ENCODE data around the gene DAAM1. TPM values are rescaled to one million over a fixed set of nuclear protein-coding genes. Genes with fewer than 3 reads are reported as not detected.

DAAM1 gene
- total RNA-seq, 1 experiment from 2014 or later = 13.3 TPM

DNA sequence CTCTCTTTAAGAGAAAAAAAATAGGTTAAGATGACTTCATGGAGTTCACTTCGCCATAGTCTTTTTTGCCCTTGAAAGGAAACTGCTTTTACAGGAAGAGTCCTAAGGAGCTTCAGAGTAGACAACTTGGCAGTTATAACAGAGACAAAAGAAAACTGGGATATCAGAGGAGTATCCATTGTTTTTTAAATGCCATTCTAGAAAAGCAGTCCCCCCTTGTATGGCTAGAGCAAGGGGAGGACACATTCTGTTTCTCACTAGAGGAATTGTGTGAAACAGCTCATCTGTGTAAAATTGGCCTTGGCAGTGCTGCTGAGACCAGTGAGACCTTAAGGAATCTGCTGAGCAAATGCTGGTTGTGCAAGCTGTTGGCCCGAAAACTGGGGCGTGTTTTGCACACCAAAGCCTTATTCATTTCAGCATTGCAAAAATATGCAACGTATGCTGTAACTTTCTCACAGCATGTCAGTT is 148.7 kb downstream of the DAAM1 start:
- H3K27ac ChIP-seq (ENCODE audit: low read length) = no peak overlapping the region
- ChIA-PET CTCF (no interaction called here), POLR2A (no interaction called here)
- no TSS peak for BruUV-seq (replicated peaks)
- no peak for TF ChIP-seq SIN3A (IDR thresholded peaks at IDR 0.05; ENCODE audit: borderline replicate concordance, insufficient read depth, low read depth, low read length)
- TF ChIP-seq, protein P1, sequence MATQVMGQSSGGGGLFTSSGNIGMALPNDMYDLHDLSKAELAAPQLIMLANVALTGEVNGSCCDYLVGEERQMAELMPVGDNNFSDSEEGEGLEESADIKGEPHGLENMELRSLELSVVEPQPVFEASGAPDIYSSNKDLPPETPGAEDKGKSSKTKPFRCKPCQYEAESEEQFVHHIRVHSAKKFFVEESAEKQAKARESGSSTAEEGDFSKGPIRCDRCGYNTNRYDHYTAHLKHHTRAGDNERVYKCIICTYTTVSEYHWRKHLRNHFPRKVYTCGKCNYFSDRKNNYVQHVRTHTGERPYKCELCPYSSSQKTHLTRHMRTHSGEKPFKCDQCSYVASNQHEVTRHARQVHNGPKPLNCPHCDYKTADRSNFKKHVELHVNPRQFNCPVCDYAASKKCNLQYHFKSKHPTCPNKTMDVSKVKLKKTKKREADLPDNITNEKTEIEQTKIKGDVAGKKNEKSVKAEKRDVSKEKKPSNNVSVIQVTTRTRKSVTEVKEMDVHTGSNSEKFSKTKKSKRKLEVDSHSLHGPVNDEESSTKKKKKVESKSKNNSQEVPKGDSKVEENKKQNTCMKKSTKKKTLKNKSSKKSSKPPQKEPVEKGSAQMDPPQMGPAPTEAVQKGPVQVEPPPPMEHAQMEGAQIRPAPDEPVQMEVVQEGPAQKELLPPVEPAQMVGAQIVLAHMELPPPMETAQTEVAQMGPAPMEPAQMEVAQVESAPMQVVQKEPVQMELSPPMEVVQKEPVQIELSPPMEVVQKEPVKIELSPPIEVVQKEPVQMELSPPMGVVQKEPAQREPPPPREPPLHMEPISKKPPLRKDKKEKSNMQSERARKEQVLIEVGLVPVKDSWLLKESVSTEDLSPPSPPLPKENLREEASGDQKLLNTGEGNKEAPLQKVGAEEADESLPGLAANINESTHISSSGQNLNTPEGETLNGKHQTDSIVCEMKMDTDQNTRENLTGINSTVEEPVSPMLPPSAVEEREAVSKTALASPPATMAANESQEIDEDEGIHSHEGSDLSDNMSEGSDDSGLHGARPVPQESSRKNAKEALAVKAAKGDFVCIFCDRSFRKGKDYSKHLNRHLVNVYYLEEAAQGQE (IDR thresholded peaks at IDR 0.05; ENCODE audit: insufficient read depth in 1 of 2, low read depth in 2 of 2, low read length in 1 of 2) = no peak
- TF ChIP-seq POLR2AphosphoS5 (IDR thresholded peaks at IDR 0.05; ENCODE audit: low read depth, low read length) = no peak
- H3K27me3 ChIP-seq (ENCODE audit: control insufficient read depth, insufficient read depth, low read length) = no peaks in the 10 kb centered on the region
- intact Hi-C loops (cut with micrococcal nuclease; ENCODE audit: unreplicated experiment) (no loop called here), in situ Hi-C loops (cut with HindIII; ENCODE audit: low pct_unique_long_range_greater_than_20kb, low sequenced_read_pairs) (no loop called here)
- no peaks in the 10 kb centered on the region for H3K9me3 ChIP-seq (ENCODE audit: control insufficient read depth, insufficient read depth, low read depth, low read length)
- no peak for DNase-seq (ENCODE audit: low read depth, low spot score)
- H3K36me3 ChIP-seq (ENCODE audit: control insufficient read depth, insufficient read depth, low read length) = no peaks in the 10 kb centered on the region
- H3K4me3 ChIP-seq (ENCODE audit: low read depth in 2 of 2, low read length in 2 of 2) = no peak overlapping the region
- ATAC-seq = no peak
- no peaks in the 10 kb centered on the region for H3K4me1 ChIP-seq (ENCODE audit: control insufficient read depth, insufficient read depth, low read length)

DNA sequence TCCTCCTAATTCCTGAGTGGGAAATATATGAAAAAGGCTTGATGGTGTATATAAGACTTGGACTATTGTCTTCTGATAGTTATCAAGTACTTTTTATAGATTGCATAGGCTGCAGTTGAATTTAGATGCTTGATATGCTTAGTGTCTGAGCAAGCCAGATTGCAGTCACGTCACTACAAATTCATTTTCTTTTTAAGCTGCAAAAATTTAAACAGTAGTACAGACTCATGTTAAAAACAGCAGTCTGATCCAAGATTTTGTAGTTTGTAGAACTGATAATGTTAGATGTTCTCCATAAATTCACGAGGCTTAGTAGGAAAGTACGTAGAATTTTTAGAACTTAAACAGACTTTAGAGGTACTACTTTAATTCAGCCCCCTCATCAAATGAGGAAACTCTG is 150.3 kb downstream of the DAAM1 start:
- CTCF ChIA-PET = no interaction called here
- in situ Hi-C loops (cut with HindIII; ENCODE audit: low pct_unique_long_range_greater_than_20kb, low sequenced_read_pairs) = no loop called here

More for the DNA sequence above, 150.3 kb downstream of the DAAM1 start:
- no peak for ATAC-seq
- Histone ChIP-seq H3K4me1 (ENCODE audit: control insufficient read depth, insufficient read depth, low read length) (no peaks in the 10 kb centered on the region), H3K4me3 (ENCODE audit: low read depth in 2 of 2, low read length in 2 of 2) (no peak overlapping the region), H3K9me3 (ENCODE audit: control insufficient read depth, insufficient read depth, low read depth, low read length) (no peaks in the 10 kb centered on the region), H3K27me3 (ENCODE audit: control insufficient read depth, insufficient read depth, low read length) (no peaks in the 10 kb centered on the region), H3K36me3 (ENCODE audit: control insufficient read depth, insufficient read depth, low read length) (no peaks in the 10 kb centered on the region), H3K27ac (ENCODE audit: low read length) (no peak overlapping the region)
- TF ChIP-seq SIN3A (IDR thresholded peaks at IDR 0.05; ENCODE audit: borderline replicate concordance, insufficient read depth, low read depth, low read length) = no peak
- TF ChIP-seq, protein P1 (IDR thresholded peaks at IDR 0.05; ENCODE audit: insufficient read depth in 1 of 2, low read depth in 2 of 2, low read length in 1 of 2) = no peak
- no peak for TF ChIP-seq POLR2AphosphoS5 (IDR thresholded peaks at IDR 0.05; ENCODE audit: low read depth, low read length)
- TF ChIP-seq, protein P2, sequence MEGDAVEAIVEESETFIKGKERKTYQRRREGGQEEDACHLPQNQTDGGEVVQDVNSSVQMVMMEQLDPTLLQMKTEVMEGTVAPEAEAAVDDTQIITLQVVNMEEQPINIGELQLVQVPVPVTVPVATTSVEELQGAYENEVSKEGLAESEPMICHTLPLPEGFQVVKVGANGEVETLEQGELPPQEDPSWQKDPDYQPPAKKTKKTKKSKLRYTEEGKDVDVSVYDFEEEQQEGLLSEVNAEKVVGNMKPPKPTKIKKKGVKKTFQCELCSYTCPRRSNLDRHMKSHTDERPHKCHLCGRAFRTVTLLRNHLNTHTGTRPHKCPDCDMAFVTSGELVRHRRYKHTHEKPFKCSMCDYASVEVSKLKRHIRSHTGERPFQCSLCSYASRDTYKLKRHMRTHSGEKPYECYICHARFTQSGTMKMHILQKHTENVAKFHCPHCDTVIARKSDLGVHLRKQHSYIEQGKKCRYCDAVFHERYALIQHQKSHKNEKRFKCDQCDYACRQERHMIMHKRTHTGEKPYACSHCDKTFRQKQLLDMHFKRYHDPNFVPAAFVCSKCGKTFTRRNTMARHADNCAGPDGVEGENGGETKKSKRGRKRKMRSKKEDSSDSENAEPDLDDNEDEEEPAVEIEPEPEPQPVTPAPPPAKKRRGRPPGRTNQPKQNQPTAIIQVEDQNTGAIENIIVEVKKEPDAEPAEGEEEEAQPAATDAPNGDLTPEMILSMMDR (IDR thresholded peaks at IDR 0.05) = no peak
- no peak for TF ChIP-seq TCF7L2 (IDR thresholded peaks at IDR 0.05; ENCODE audit: low read depth, low read length)
- intact Hi-C loops (cut with micrococcal nuclease; ENCODE audit: unreplicated experiment) = no loop called here
- POLR2A ChIA-PET = no interaction called here
- no TSS peak for BruUV-seq (replicated peaks)
- no peak for DNase-seq (ENCODE audit: low read depth, low spot score)

Data from Panc1 (cell line).